AG08395 (cell line): Measurements from ENCODE around the gene CEP170.

Experiments
- DNase-seq: peaks from one replicate; pipeline ENCODE4 v3.0.0; 2012; ENCODE audit warnings: mixed read lengths, low spot score

The CEP170 gene

DNA sequence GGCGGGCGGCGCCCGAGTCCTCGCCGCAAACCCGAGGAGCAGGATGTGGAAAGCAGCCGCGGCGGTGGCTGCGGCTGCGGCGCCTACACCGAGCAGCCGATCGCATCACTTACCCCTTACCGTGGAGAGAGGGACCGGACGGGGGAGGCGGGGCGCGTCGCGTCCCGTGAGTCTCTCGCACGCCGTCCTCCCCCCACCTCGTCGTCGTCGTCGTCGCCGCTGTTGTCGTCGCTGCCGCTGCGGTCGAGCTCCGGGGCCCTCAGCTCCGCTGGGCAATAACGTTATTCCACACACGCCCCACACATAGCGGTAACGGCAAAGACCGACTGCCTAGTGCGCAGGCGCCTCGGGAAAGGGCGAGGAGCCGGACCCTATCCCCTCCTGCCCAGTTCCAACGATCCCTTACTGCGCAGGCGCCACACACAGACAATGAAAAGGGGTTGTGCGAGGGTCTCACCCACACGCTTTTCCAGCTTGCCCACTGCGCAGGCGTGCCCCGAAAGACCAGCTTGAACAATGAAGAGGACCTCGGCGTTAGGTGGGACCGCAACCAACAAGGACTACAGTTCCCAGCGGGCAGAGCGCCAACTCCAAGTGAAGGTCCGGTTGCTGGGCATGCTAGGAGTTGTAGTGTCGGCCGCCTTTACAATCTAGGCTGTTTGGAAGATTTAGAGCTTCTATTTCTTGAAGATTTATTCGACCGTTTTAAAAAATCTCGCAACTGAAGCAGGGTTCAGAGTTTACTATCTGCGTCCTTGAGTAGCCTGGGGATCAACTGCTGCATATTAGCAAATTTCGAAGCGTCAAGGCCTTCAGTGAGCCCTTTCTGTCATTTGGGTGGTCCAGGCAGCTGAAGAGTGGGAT lies at the start of gene CEP170:
TSS of gene CEP170 (minus strand) at position 355 of the 864 bp plus-strand sequence. CDS start 30,001 bp downstream, outside the sequence.
- DNase-seq: peak; percentile 93

- no peak for DNase-seq
Observed at GRCh38 chr1:243301059-243301458, 46.0 kb upstream of the CEP170 start.

- no peak for DNase-seq
Observed at GRCh38 chr1:243299069-243299468, 44.0 kb upstream of the CEP170 start.

GRCh38 chr1:243294723-243295121 lies 39.6 kb upstream of the CEP170 start:
- peak; percentile 24 for DNase-seq

GRCh38 chr1:243293941-243294722 lies 39.1 kb upstream of the CEP170 start:
- DNase-seq: no peak

DNA sequence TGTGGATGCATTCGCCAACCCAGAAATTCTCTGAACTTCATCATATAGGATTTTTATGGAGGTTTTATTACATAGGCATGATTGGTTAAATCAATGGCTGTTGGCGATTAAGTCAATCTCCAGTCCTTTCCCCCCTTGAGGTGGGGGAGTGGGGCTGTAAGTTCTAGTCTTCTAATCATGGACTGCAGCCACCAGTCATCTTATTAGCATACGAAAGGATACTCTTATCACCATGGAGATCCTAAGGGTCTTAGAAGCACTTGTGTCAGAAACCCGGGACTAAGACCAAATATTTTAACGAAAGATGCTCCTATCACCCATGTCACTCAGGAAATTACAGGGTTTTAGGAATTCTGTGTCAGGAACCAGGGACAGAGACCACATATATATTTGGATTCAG lies 37.0 kb upstream of the CEP170 start:
- DNase-seq: no peak

DNA sequence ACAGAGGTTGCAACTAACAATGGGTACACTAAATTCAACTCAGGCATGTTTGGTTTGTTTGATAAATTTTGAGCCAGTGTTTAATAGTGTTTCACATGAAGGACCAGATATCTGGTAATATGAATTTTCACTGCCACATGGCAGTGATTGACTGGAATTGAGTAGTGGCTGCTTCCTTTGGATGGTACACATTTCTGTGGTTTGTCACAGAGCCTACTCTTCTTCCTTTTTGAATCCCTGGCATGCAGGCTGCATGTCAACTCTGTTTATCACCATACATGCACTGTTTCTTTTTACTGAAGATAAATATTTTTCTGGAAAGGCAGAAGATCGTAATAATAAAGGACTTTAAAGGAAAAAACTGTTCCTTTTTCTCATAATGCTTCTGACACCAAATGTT lies 36.2 kb upstream of the CEP170 start:
- peak; percentile 14 for DNase-seq

DNA sequence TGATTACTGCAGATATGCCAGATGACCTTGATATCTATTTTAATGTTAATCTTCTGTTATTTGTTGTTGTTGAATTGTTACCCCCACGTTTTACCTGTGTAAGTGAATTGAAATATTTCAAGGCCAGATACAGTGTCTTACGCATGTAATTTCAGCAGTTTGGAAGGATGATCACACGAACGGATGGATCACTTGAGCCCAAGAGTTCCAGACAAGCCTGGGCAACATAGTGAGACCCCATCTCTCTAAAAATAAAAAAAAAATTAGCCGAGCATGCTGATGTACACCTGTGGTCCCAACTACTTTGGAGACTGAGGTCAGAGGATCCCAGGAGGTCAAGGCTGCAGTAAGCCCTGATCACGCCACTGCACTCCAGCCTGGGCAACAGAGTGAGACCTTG lies 33.0 kb upstream of the CEP170 start:
- no peak for DNase-seq

DNA sequence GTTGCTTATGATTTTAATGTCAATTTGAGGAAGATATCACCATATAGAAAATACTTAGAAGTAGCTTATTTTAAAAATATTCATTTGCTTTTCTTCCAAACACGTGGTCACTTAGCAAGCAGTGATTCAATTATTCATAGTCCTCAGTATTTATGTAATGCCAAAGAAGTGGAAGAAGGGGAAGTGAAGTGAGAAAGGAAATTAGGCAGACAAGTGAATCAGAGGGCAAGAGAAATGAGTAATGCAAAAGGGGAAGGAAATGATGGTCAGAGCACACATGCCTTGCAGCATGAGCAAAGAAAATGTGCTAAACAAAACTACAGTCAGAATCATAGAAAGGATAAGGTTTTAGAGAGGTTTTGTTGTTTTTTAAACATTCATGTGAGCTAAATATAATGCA lies 32.6 kb upstream of the CEP170 start:
- DNase-seq: peak; percentile 61

- DNase-seq: no peak
Observed at GRCh38 chr1:243287123-243287460, 32.0 kb upstream of the CEP170 start.

DNA sequence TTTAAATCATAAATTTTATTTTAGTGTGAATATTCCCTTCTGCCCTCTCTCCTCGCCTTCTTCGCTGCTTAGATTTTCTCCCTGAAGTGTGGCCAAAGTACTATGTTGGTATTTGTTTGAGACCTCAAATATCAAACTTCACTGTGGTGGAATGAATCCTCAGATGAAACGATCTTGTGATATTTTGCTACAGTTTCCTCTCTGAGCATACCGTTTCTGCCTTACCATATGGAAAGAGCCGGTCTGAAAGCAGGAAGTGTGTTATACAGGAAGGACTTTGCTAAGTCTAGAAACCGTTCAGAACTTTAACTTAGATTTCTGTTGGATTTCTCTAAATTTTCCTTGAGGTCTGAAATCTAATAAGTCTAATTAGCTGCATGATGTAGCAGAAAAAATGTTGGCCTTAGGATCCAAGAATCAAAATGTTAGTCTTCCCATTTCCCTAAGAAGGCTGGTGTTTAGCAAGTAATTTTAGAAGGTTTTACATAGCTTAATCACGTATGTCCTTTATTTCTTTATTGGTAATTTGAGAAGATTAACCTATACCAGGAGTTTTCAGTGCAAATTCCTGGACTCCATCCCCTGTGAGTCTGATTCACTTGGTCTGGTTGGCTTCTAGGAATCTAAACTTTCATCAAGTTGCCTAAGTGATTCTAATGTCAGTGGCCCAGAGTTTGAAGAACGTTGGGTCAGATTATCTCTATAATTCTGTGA lies 31.5 kb upstream of the CEP170 start:
- no peak for DNase-seq

DNA sequence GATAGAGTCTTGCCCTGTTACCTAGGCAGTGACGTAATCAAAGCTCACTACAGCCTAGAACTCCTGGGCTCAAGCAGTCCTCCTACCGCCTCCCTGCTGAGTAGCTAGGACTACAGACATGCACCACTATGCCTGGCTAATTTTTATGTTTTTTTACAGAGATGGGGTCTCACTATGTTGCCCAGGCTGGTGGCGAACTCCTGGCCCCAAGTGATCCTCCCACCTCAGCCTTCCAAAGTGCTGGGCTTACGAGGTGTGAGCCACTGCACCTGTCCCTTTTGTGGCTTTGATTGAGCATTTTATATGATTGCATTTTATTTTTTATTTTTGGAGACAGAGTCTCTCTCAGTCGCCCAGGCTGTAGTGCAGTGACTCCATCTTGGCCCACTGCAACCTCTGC lies 26.6 kb upstream of the CEP170 start:
- DNase-seq: no peak

- no peak for DNase-seq
Observed at GRCh38 chr1:243280571-243281129, 25.6 kb upstream of the CEP170 start.

DNA sequence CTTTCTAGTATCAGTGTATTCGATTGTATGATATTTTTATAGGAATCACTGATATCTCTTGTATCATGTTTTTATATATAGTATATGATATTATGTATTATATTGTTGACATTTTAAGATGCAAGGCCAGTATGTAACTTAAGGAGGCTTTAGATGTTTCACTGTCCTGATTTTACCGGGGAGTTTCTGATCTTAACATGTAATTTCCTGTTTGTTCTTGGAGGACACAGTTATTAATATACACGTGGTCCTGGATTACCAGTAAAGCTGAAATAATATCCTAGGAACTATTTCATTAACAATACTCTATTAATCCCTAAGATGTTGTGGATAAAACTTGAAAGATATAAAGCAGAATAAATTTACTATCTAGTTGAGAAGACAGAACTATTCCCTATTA lies 20.2 kb upstream of the CEP170 start:
- DNase-seq: no peak

DNA sequence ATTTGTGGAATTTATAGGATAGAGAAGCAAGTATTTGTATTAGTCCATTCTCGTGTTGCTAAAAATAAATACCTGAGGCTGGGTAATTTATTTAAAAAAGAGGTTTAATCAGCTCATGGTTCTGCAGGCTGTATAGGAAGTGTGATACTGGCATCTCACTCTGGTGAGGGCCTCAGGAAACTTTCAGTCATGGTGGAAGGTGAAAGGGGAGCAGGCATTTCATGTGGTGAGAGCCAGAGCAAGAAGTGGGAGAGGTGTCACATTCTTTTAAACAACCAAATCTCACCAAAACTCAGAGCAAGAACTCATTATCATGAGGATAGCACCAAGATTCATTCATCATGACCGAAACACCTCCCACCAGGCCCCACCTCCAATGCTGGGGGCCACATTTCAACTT lies 18.9 kb upstream of the CEP170 start:
- no peak for DNase-seq

DNA sequence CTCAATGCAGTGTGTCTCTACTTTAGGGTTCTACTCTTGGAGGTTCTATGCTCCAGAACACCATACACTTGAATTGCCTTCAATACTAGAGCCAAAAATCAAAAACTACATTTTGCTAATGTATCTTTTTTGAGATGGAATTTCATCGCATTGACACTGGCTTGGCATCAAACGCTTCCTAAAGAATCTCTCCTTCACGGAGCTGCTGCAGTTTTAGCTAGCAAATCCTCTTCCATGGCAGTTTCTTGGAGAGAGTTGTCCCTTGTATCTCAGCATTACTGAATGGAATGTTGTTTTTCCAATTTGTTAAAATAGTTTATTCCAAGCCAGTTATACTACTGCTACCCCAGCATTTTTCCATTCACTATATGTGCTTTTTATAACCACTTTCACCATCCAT lies 18.4 kb upstream of the CEP170 start:
- no peak for DNase-seq

- DNase-seq: no peak
Observed at GRCh38 chr1:243272401-243272800, 17.3 kb upstream of the CEP170 start.

GRCh38 chr1:243271996-243272395 lies 16.9 kb upstream of the CEP170 start:
- DNase-seq: no peak

- no peak for DNase-seq
Observed at GRCh38 chr1:243270097-243270864, 15.2 kb upstream of the CEP170 start.

DNA sequence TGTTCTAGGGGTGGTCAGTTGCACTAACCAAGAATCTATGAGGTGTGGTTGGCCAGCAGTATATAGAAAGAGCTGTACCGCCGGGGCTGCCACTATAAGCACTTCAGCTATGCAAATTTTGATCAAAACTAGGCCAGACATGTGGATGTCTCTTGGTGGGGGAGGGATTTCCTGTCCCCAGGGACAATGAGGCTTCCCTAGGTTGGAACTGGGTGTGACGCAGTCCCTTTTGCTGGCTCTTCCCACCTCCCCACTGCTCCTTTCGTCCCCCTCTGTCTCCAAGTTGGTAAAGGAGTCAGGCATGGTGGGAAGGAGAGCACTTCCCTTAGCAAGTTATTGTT lies 14.3 kb upstream of the CEP170 start:
- no peak for DNase-seq

DNA sequence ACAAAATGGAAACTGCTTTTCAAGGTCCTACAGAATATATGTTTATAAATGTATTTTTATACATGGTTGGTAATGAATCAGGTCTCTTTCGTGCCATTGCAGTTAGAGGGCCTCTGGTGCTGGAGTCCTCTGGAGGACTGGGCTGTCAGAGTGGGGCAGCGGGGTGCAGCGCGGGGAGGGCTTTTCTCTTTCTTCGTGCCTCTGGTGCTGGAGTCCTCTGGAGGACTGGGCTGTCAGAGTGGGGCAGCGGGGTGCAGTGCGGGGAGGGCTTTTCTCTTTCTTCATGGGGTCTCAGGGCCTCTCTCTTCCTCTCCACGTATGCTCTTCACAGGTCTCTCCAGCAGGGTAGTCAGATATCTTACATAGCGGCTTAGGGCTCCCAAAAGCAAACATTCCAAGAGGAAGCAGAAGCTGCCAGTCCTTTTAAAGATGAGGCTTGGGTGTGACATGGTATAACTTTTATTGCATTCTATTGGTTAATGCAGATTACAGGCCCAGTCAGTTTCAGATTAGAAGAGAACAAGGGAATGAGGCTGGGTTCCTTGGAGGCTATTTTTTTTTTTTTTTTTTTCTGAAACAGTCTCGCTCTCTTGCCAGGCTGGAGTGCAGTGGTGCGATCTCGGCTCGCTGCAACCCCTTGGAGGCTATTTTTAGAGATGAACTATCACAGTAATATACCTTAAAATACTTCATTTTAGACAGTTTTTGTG lies 13.8 kb upstream of the CEP170 start:
- no peak for DNase-seq
